ENCODE data around the gene ZNF511.

Gene ZNF511

GRCh38 chr10:133324857-133325260 lies 16.1 kb downstream of the ZNF511 start:
- Mint-ChIP-seq H3K9me3 (peaks cover 0 to 3% of the 10 kb centered on the region in 2 donors), H3K4me1 (peaks cover 9 to 17% of the 10 kb centered on the region in 2 donors), H3K27me3 (peaks cover 46 to 56% of the 10 kb centered on the region in 2 donors), H3K27ac (no peak overlapping the region), H3K36me3 (no peaks in the 10 kb centered on the region), H3K4me3 (peak overlapping the region; percentile 73 to 87)
- ATAC-seq (replicated peaks) (no peak), DNase-seq (no peak)

GRCh38 chr10:133325440-133326222 lies 16.9 kb downstream of the ZNF511 start:
- no peaks in the 10 kb centered on the region for H3K9me3 Mint-ChIP-seq
- no peaks in the 10 kb centered on the region for H3K36me3 Mint-ChIP-seq
- DNase-seq (no peak), ATAC-seq (replicated peaks) (no peak)
- H3K27me3 Mint-ChIP-seq, result peaks cover 44 to 53% of the 10 kb centered on the region in 2 donors
- H3K4me3 Mint-ChIP-seq, result peak overlapping the region; percentile 73 to 87
- peaks cover 11 to 20% of the 10 kb centered on the region in 2 donors for H3K4me1 Mint-ChIP-seq
- no peak overlapping the region for H3K27ac Mint-ChIP-seq

GRCh38 chr10:133326223-133326551 lies 17.5 kb downstream of the ZNF511 start:
- Mint-ChIP-seq H3K9me3 (no peaks in the 10 kb centered on the region), H3K4me3 (peak overlapping the region; percentile 25 to 59), H3K36me3 (no peaks in the 10 kb centered on the region), H3K27ac (no peak overlapping the region), H3K27me3 (peaks cover 50 to 58% of the 10 kb centered on the region in 2 donors), H3K4me1 (peaks cover 11 to 20% of the 10 kb centered on the region in 2 donors)
- no peak for ATAC-seq (replicated peaks)
- DNase-seq, result no peak

GRCh38 chr10:133326745-133327650 lies 18.3 kb downstream of the ZNF511 start:
- H3K27me3 Mint-ChIP-seq, result peaks cover 58 to 65% of the 10 kb centered on the region in 2 donors
- DNase-seq (no peak), ATAC-seq (replicated peaks) (no peak)
- H3K36me3 Mint-ChIP-seq, result no peaks in the 10 kb centered on the region
- peak overlapping the region in 1 of 2 donors; percentile 4 for H3K4me3 Mint-ChIP-seq
- peaks cover 11 to 20% of the 10 kb centered on the region in 2 donors for H3K4me1 Mint-ChIP-seq
- H3K9me3 Mint-ChIP-seq, result no peaks in the 10 kb centered on the region
- H3K27ac Mint-ChIP-seq, result no peak overlapping the region

GRCh38 chr10:133327651-133328357 lies 19.1 kb downstream of the ZNF511 start:
- no peak for ATAC-seq (replicated peaks)
- H3K4me3 Mint-ChIP-seq, result no peak overlapping the region
- H3K27me3 Mint-ChIP-seq, result peaks cover 64 to 73% of the 10 kb centered on the region in 2 donors
- H3K9me3 Mint-ChIP-seq, result no peaks in the 10 kb centered on the region
- H3K27ac Mint-ChIP-seq, result no peak overlapping the region
- H3K36me3 Mint-ChIP-seq, result no peaks in the 10 kb centered on the region
- H3K4me1 Mint-ChIP-seq, result peaks cover 11 to 20% of the 10 kb centered on the region in 2 donors
- DNase-seq, result no peak

- DNase-seq (no peak), ATAC-seq (replicated peaks) (no peak)
- Mint-ChIP-seq H3K4me1 (peaks cover 11 to 20% of the 10 kb centered on the region in 2 donors), H3K4me3 (no peak overlapping the region), H3K9me3 (no peaks in the 10 kb centered on the region), H3K36me3 (no peaks in the 10 kb centered on the region), H3K27me3 (peaks cover 69 to 81% of the 10 kb centered on the region in 2 donors), H3K27ac (no peak overlapping the region)
Observed at GRCh38 chr10:133328358-133329343, 19.9 kb downstream of the ZNF511 start.

GRCh38 chr10:133329491-133330202 lies 20.9 kb downstream of the ZNF511 start:
- H3K27ac Mint-ChIP-seq, result no peak overlapping the region
- no peaks in the 10 kb centered on the region for H3K36me3 Mint-ChIP-seq
- H3K4me3 Mint-ChIP-seq, result peak overlapping the region; percentile 78 to 88
- ATAC-seq (replicated peaks), result peak; percentile 94 to 95
- H3K9me3 Mint-ChIP-seq, result no peaks in the 10 kb centered on the region
- H3K4me1 Mint-ChIP-seq, result peaks cover 11 to 21% of the 10 kb centered on the region in 2 donors
- DNase-seq, result peak; percentile 76
- peaks cover 73 to 86% of the 10 kb centered on the region in 2 donors for H3K27me3 Mint-ChIP-seq

- ATAC-seq (replicated peaks) (no peak), DNase-seq (no peak)
- Mint-ChIP-seq H3K27ac (no peak overlapping the region), H3K27me3 (peaks cover 48 to 56% of the 10 kb centered on the region in 2 donors), H3K9me3 (no peaks in the 10 kb centered on the region), H3K36me3 (no peaks in the 10 kb centered on the region), H3K4me1 (peaks cover 7 to 9% of the 10 kb centered on the region in 2 donors), H3K4me3 (no peak overlapping the region)
Observed at GRCh38 chr10:133332936-133333699, 24.4 kb downstream of the ZNF511 start.

GRCh38 chr10:133334503-133335245 lies 26.0 kb downstream of the ZNF511 start:
- ATAC-seq (replicated peaks), result peak; percentile 33 to 41
- DNase-seq, result no peak
- H3K36me3 Mint-ChIP-seq, result no peaks in the 10 kb centered on the region
- H3K4me3 Mint-ChIP-seq, result peak overlapping the region; percentile 79 to 80
- H3K4me1 Mint-ChIP-seq, result peaks cover 7 to 9% of the 10 kb centered on the region in 2 donors
- H3K9me3 Mint-ChIP-seq, result no peaks in the 10 kb centered on the region
- H3K27ac Mint-ChIP-seq, result no peak overlapping the region
- H3K27me3 Mint-ChIP-seq, result peaks cover 40 to 41% of the 10 kb centered on the region in 2 donors

- Mint-ChIP-seq H3K9me3 (no peaks in the 10 kb centered on the region), H3K4me3 (peak overlapping the region; percentile 60 to 62), H3K36me3 (no peaks in the 10 kb centered on the region), H3K4me1 (peaks cover 4% of the 10 kb centered on the region in 2 donors), H3K27me3 (peaks cover 36 to 37% of the 10 kb centered on the region in 2 donors), H3K27ac (no peak overlapping the region)
- ATAC-seq (replicated peaks) (peak; percentile 50 to 54), DNase-seq (no peak)
Observed at GRCh38 chr10:133335246-133336117, 26.8 kb downstream of the ZNF511 start.

- Mint-ChIP-seq H3K27ac (no peak overlapping the region), H3K4me1 (peaks cover 4% of the 10 kb centered on the region in 2 donors), H3K4me3 (no peak overlapping the region), H3K27me3 (peaks cover 31 to 32% of the 10 kb centered on the region in 2 donors), H3K9me3 (no peaks in the 10 kb centered on the region), H3K36me3 (no peaks in the 10 kb centered on the region)
- DNase-seq, result no peak
- no peak for ATAC-seq (replicated peaks)
Observed at GRCh38 chr10:133336118-133336576, 27.4 kb downstream of the ZNF511 start.
